Stimulated activated CD4-positive, alpha-beta T cell treated with anti-CD3 and anti-CD28 coated beads, Interleukin-4, amount 100 ng/mL, for 4 hours (primary cell): ENCODE measurements around the gene HMX1.

Source experiments
- DNase-seq, 2 experiments: peaks; one replicate each; pipeline ENCODE4 v3.0.0-alpha.2; 2020

The HMX1 gene

GRCh38 chr4:8854931-8855330 lies 16.7 kb downstream of the HMX1 start:
- DNase-seq, result no peak

GRCh38 chr4:8854016-8854415 lies 17.6 kb downstream of the HMX1 start:
- DNase-seq, result no peak

GRCh38 chr4:8853249-8853648 lies 18.4 kb downstream of the HMX1 start:
- DNase-seq, result no peak

DNA sequence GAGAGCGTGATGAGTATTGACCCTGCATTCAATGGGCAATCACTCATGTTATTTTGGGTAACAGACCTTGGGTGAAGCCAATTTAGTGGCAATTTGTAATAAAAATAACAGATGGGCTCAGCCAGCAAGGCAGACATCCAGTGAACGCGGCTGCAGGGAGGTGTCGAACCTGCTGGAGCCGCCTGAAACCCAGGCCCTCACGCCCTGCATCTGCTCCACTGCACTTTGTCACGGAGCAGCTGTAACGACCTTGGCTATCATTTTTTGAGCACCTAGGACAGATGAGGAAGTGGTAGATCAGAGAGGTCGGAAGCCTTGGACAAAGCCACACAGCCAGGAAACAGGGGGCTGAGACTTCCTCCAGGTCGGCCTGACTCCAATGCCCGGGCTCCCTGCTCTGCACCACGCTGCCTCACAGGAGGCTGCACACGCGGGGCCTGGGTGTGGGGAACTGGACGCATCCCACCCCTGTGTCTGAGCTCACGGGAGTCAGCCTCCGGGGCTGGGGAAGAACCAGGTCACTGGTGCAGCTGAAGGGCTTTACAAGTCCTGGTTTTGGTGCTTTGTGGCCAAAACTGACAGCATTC lies 19.4 kb downstream of the HMX1 start:
- no peak for DNase-seq

- no peak for DNase-seq
Measured at GRCh38 chr4:8851321-8852117, 20.1 kb downstream of the HMX1 start.

DNA sequence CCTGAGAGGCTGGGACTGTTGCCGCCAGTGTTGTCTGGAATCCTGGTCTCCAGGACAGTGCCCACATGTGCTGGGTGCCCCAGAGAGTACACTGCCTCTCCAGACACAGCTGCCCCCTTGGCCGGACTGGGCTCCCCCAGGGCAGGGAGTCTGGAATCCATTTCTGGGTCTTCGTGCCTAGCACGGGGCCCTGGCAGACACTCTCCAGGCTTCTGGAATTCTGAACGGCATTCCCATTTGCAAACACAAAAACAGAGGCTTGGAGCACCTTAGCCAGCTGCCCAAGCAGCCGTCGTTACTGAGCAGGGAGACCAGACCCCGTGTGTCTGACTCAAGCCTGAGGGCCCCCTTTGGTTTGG lies 20.8 kb downstream of the HMX1 start:
- DNase-seq, result no peak

- no peak for DNase-seq
Measured at GRCh38 chr4:8850074-8850829, 21.4 kb downstream of the HMX1 start.

GRCh38 chr4:8849266-8850073 lies 22.2 kb downstream of the HMX1 start:
- DNase-seq, result no peak

DNA sequence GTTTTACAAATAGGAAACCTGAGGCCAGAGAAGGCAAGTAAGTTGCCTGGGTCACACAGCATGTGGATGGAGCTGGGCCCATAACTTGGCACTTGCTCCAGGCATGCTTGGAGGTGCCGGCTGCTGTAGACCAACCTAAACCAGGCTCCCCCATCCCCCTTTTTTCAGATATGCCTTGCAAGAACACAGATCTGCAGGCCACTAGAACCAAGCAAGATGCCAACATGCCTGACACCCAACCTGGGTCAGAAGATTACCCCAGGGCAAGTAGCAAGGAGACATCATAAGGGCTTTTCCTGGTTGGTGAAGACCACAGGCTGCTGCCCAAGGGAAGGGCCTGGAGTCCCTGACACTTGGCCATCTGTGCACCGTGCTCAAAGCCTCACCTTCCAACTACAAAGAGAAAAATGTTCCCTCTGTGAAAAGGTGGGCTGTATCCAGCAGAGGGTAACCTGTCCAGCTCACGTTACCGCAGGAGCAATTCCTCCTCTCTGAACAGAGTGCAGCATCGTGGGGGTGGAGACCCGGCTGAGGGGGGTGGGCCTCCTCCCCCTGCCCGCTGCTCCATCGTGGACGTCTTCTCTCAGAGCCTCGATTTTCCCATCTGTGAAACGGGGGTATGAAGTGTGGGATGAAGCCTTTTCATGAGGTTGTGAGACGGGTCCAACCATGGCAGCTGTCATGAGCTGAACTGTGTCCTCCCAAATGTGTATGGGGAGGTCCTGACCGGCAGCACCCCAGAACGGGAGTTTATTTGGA lies 23.0 kb downstream of the HMX1 start:
- DNase-seq, result no peak

- DNase-seq, result no peak
Measured at GRCh38 chr4:8847764-8848163, 23.9 kb downstream of the HMX1 start.

GRCh38 chr4:8847331-8847730 lies 24.3 kb downstream of the HMX1 start:
- DNase-seq, result no peak

- no peak for DNase-seq
Measured at GRCh38 chr4:8846826-8847225, 24.8 kb downstream of the HMX1 start.

GRCh38 chr4:8846046-8846720 lies 25.5 kb downstream of the HMX1 start:
- DNase-seq, result no peak

GRCh38 chr4:8844976-8845690 lies 26.5 kb downstream of the HMX1 start:
- no peak for DNase-seq

- no peak for DNase-seq
Measured at GRCh38 chr4:8843597-8843996, 28.0 kb downstream of the HMX1 start.

GRCh38 chr4:8842614-8843013 lies 29.0 kb downstream of the HMX1 start:
- no peak for DNase-seq

- DNase-seq, result no peak
Measured at GRCh38 chr4:8841678-8842268, 29.9 kb downstream of the HMX1 start.

GRCh38 chr4:8840816-8841455 lies 30.7 kb downstream of the HMX1 start:
- DNase-seq, result no peak

GRCh38 chr4:8840006-8840793 lies 31.4 kb downstream of the HMX1 start:
- DNase-seq, result no peak
